GM21528 (cell line): ENCODE measurements around the gene TPD52L1.
"Not testable (repeated sequence)": the region's sequence is repeated elsewhere in the genome, so short reads cannot be mapped to it uniquely, and the experiment has no call there.

ENCODE experiments used
- ATAC-seq: cut with Tn5 transposase; IDR thresholded peaks from one replicate; pipeline ENCODE4 v1.9.1; 2021; ENCODE audit warnings: mild to moderate bottlenecking, moderate library complexity; ENCODE audit not compliant: unreplicated experiment, low FRiP score

TPD52L1 gene, protein sequence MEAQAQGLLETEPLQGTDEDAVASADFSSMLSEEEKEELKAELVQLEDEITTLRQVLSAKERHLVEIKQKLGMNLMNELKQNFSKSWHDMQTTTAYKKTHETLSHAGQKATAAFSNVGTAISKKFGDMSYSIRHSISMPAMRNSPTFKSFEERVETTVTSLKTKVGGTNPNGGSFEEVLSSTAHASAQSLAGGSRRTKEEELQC

DNA sequence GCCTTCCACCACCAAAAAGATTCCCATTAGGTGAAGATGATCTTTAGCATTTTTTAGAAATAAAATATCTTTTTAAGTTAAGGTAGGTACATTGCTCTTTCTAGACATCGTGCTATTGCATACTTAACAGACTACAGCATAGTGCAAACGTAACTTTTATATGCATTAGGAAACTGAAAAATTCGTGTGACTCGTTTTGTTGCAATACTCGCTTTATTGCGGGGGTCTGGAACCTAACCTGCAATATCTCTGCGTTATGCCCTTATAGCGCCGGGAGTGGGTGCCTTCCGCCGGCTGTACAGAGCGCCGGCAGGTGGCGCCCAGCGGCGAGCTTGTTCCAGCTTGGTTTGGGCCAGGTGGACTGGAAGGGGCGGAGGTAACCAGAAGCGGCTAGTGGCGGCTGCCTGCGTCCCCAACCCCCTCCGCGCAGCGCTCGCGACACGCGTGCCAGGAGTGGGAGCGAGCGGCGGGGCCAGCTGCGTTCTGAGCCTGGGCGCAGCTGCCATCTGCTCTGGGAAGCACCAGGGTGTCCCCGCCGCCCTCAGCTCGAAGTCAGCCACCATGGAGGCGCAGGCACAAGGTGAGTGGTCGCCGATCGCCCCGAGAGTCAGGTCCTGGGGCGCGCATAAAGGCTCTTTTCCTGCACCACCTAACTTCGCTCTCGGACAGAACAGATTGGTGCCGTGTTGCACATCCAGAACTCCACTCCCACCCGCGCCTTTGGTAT, at the start of gene TPD52L1:
Gene TPD52L1 (plus strand): TSS at position 383 of the 727 bp plus-strand sequence. CDS start 179 bp downstream, at position 562.
- ATAC-seq = peak; percentile 98

DNA sequence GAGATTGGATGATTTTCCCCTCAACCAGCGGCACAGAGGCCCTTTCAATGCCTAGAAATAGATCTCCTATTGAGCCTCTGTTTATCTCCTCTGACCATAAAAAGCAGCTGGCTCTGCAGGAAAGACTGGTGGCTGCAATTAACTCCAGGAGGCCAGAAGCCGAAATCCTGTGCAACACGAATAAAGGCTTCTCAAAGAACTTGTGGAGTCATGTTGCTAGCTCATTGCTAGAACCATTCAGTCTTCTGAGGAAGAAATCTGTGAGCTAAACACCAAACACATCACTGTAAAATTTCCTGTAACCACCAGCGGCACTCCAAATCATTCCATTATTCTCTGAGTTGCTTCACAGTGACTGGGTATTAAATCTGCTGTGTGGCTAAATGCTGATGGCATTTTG, 49.1 kb upstream of the TPD52L1 start:
- ATAC-seq = no peak

DNA sequence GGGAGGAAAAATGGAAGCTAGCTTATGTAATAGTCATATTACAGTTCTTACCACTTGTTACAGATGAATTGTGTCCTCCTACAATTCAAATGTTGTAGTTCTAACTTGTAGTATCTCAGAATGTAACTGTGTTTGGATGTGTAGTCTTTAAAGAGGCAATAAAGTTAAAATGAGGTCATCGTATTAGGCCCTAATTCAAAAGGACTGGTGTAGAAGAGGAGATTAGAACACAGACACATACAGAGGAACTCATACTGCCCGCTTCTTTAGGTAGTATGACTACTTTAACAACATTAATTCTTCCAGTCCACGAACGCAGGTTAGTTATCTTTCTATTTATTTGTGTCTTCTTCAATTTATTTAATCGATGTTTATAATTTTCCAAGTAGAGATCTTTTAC, 46.5 kb upstream of the TPD52L1 start:
- no peak for ATAC-seq

DNA sequence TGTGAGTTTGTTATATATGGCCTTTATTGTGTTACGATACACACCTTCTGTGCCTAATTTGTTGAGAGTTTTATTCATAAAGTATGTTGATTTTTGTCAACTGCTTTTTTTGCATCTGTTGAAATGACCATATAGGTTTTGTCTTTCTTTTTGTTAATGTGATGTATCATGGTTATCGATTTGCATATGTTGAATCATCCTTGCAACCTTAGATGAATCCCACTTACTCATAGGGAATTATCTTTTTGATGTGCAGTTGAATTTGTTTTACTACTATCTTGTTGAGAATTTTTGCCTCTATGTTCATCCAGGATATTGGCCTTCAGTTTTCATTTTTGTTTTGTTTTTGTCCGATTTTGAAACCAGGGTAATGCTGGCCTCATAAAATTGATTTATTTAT, 45.7 kb upstream of the TPD52L1 start:
- no peak for ATAC-seq

DNA sequence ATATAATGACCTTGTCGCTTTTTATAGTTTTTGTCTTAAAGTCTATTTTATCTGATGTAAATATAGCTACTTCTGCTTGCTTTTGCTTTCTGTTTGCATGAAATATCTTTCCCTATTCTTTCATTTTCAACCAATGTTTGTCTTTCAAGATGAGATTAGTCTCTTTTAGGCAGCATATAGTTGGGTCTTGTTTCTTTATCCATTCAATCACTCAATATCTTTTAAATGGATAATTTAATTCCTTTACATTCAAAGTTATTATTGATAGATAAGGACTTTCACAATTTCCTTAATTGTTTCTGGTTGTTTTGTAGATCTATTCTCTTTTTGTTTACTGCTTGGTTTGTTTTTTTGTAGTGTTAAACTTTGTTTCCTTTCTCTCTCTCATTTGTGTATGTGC, 43.5 kb upstream of the TPD52L1 start:
- no peak for ATAC-seq

DNA sequence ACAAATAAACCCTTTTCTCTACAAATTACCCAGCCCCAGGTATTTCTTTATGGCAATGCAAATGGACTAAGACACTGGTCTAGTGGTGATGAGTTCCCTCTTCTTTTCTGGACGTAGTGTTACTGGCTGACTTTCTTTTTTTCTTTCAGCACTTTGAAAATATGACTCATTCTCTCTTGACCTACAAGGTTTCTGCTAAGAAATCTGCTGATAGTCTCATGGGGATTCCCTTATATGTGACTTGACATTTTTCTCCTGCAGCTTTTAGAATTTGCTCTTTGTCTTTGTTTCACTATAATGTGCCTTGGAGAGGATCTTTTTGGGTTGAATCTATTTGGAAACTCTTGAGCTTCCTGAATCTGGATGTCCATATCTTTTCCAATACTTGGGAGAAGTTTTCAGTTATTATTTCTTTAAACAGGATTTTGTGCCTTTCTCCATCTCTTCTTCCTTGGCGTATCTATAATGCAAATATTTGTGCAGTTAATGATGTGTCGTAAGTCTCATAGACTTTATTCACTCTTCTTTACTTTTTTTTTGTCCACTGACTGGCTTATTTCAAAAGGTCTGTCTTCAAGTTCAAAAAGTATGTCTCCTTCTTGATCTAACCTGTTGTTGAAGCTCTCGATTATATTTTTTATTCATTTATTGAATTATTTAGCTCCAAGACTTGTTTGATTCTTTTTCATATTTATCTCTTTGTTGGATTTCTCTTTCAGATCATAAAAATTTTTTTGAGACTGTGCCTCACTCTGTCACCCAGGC, 42.2 kb upstream of the TPD52L1 start:
- no peak for ATAC-seq

DNA sequence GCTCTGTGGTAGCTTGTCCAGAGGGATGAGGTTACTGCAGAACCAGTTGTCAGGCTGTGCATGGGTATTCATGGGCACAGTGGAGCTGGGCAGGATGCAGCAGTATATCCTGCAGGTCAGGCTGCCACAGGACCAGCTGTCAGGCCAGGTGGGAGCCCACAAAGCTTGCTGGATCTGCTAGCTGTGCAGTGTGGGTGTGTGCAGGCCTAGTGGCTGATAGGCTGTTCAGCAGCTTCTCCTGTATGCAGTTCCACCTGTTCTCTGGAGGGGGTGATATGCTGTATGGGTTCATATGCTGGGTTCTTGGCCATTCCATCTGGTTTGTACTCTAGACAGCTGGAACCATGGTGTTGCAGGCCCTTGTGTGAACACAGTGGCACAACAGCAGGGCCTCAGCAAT, 40.6 kb upstream of the TPD52L1 start:
- ATAC-seq = no peak

DNA sequence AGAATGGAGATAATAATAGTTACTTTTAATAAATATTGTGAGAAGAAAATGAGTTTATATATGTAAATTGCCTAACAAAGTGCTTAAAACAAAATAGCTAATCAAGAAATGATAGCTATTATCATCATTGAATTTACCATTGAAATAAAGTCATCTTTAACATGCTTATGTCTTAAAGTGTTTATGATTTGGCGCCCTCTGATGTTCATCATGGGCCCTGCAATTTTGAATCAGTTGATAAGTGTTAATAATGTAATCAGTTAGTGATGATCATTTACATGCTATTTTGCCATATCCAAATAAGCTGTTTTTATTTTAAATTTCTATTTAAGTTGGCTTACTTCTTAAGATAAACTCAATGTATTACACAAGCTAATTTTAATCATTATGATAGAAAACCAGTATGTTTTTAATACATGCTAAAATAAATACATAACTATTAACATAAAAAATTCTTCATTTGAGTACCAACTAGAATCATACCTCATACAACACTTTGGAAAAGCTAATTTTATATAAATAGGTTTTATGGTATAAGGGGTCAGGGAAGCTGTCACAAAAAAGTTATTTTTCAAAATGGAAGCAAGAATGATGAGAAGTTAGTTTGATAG, 39.2 kb upstream of the TPD52L1 start:
- ATAC-seq = no peak

DNA sequence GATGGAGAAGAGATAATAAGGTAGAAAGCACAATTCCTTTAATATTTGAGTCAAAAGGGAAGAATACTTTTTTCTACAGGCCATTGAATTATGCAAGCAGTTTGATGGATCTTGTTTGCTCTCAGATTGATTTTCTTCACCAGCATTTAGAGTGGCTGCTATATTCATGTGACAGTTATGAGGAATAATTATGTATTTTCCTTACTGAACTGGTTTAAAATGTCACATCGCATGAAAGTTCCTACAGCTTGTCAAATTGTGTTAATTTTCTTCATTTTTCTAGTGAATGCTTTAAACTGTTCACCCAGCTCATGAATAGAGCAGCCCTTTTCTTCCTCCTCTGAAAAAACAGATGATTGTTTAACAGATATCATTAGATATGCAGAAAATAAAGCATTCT, 37.4 kb upstream of the TPD52L1 start:
- ATAC-seq = no peak

DNA sequence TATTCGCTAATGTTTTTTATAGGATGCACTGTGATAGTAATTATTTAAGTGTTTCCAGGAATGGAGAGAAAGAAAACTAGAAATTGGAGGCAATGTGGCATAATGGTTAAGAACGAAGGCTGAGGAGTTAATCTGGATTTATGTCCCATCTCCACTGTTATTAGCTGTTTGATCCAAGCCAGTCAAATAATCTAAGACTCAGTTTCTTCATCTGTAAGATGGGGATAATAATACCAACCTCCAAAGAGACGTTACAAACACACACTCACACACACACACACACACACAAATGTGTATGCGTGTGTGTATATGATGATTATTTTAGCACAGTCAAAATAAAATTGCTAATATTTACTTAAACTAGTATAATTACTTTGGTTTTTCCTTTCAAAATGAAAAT, 36.9 kb upstream of the TPD52L1 start:
- ATAC-seq = no peak

DNA sequence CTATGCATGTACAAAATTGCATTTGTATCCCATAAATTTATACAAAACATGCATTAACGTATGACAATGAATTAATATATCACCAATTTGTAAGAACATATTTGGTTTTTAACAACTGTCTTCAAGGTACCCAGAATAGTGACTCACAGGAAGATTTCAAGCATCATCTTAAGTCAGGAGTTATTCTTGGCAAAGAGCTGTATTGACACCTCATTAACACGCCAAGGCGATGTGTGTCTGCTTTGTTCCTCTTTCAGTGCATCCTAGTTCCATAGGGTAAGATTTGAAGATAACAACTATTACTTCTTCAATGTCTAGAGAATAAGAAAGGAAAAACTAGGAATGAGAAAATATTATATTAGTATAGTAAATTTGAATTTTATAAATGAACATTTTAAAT, 35.8 kb upstream of the TPD52L1 start:
- no peak for ATAC-seq

DNA sequence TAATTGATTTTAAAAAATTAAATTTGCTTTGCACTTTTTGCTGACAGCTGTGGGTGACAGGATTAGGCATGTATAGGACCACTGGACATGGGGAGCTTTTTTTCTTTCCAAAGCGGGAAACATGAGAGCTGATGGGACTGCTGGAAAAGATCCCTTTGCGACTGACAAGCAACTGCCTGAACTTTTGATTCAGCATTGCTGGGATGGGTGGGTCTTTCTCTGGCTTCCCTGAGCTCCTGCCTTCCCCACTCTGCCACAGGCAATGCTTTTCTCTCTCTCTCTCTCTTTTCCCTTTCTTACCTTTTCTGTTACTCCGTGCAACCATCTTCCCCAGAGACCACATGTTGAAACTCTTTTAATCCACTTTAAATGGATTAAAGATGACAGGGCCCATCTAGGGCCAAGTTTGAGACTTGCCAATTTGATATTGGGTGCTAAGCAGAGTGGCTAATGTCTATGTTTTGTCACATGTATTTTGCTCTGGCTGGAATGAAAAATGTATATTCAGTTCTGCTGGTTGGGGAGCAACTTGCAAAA, 33.5 kb upstream of the TPD52L1 start:
- no peak for ATAC-seq

DNA sequence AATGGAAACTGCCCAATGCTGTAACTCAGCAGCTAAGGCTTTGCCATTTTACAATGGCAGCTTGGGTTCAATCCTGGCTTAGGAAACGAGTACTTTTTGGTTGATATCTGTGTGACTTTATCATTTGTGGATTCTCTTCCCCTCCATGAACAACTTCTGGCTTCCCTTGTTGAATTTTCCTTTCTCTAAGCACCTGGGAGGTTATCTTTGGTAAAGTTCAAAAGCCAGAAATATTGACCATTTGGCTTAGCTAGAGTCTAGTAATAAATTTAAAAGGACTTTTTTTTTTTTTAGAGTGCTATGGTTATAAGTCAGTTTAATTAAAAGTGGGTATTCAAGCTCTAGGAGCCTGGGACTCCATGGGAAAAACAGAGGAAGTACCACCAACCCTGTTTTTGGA, 31.7 kb upstream of the TPD52L1 start:
- ATAC-seq = no peak

DNA sequence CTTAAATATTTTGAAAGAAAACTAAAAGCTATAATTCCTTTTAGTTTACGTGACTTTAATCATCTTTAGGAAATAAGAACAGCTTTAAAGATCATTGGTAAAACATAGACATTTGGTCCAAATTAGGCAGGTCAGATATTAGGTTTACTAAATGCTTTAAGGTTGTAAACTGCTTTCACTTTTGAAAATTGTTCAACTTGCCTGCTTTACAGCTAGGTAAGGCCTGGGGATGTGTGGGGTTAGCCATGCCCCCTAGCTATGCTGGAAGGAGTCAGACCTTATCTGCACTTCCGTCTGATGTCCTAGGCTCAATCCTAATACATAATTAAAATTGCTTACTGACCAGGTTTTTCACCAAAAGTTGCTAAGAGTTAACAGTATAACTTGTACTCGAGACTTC, 30.5 kb upstream of the TPD52L1 start:
- no peak for ATAC-seq

DNA sequence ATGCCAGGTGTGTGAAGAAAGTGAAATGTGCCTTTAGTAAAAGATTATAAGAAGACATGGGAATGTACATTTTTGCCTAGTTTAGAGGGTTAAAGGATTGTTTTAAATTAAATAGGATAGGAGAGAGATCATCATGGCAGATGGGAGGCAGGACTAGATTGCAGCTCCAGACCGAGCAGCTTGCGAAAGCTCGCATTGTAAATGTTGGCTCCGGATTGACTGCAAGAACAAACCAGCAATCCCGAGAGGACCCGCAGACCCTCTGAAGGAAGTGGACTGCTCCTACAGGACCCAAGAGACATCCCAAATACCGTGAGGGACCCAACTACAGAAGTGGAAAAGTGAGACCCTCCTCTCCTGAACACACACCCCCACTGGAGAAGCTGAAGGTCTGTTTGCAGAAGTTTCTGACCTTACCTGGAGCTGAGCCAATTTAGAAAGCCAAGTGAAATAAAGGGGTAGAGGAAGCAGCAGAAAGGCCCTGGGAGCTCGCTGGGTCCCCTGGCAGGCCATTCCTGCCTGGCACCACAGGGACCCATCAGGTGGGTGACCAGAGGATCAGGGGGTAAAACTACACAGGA, 30.0 kb upstream of the TPD52L1 start:
- no peak for ATAC-seq

DNA sequence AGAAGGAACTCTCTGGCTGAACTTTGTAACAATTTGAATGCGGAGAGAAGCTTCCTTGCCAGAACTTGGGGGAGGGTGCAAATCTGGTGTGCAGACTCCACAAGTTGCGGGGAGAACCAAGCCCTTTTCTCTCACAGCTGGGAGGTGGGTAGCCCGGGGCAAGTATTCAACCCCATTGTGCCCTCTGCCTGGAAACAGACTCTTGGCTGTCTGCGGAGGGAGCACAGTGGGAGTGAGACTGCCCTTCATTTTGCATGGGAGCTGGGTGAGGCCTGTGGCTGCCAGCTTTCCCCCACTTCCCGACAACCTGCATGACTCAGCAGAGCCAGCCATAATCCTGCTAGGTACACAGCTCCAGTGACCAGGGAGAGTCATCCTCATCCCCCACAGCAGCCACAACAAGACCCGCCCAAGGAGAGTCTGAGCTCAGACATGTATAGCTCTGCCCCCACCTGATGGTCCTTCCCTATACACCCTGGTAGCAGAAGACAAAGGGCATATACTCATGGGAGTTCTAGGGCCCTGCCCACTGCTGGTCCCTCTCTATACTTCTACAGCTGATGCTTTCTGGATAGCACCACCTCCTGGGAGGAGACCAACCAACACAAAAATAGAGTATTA, 29.4 kb upstream of the TPD52L1 start:
- ATAC-seq = no peak

DNA sequence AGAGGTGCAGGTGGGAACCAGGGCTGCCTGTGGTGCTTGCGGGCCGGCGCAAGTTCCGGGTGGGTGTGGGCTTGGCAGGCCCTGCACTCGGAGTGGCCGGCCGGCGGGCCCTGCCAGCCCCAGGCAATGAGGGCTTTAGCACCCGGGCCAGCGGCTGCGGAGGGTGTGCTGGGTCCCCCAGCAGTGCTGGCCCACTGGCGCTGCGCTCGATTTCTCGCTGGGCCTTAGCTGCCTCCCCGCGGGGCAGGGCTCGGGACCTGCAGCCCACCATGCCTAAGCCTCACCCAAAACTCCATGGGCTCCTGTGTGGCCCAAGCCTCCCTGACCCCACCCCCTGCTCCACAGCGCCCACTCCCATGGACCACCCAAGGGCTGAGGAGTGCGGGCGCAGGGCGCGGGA, 27.7 kb upstream of the TPD52L1 start:
- ATAC-seq = not testable (repeated sequence)

DNA sequence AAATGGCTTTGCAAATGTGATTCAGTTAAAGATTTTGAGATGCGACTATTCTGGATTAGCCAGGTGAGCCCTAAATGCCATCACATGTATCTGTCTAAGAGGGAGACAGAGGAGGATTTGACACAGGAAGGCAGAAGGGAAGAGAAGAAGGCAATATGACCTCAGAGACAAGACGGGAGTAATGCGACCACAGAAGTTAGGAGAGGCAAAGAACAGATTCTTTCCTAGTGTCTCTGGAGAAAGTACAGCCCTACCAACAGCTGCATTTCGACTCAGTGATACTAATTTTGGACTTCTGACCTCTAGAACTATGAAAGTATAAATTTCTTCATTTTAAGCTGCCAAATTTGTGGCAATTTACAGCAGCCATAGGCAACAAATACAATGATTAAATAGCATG, 24.2 kb upstream of the TPD52L1 start:
- ATAC-seq = no peak

DNA sequence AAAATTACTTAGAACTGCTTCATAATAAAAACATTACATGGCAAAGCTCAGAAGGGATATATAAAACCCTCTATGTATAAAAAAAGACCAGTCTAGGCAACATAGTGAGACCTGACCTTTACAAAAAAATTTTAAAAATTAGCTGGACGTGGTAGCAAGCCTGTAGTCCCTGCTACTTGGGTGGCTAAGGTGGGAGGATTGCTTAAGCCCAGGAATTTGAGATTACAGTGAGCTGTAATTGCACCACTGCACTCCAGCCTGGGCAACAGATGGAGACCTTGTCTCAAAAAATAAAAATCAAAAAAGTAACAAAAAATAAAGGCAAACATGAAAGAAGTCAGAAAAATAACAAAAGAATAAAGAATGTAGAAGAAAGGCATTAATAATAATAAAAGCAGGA, 21.5 kb upstream of the TPD52L1 start:
- no peak for ATAC-seq

DNA sequence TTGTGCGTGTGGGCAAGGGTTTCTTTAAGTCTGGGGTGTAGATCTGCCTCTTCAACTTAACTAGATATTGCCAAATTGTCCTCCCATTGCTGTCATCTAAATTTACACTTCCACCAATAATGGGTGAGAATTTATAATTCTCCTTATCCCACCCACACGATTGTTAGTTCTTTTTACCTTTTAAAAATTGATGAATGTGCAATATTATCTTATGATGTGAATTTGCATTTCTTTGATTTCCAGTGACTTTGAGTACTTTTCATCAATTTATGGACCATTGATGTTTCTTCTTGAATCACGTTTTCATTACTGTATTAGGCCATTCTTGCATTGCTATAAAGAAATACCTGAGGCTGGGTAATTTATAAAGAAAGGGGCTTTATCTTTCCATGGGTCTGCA, 17.2 kb upstream of the TPD52L1 start:
- ATAC-seq = no peak
